ENCODE data around the gene ZMIZ2. TPM values are rescaled to one million over a fixed set of nuclear protein-coding genes. Genes with fewer than 3 reads are reported as not detected.

Gene ZMIZ2
- total and polyA plus RNA-seq, 2 donors (not counting 1 experiment from before 2014, with no cell fraction given) = 3.9 to 9.1 TPM

GRCh38 chr7:44767912-44768627, 19.4 kb downstream of the ZMIZ2 start:
- Histone ChIP-seq H3K27ac (ENCODE audit: insufficient read depth, low read length) (peak overlapping the region; percentile 14), H2AFZ (ENCODE audit: low read length) (no peak overlapping the region), H4K20me1 (ENCODE audit: control insufficient read depth, extremely low read depth, insufficient read depth, low read length) (no peaks in the 10 kb centered on the region), H3K9ac (ENCODE audit: insufficient read depth, low read length) (no peak overlapping the region), H3K36me3 (ENCODE audit: control insufficient read depth, insufficient read depth, low read length) (peaks cover 18% of the 10 kb centered on the region), H3K9me3 (ENCODE audit: control insufficient read depth, insufficient read depth, low read depth, low read length) (no peaks in the 10 kb centered on the region), H3K4me2 (ENCODE audit: extremely low read depth, insufficient read depth, low read length) (peak overlapping the region; percentile 25), H3K4me3 (replicated peaks in 1 of 4; ENCODE audit: control extremely low read depth in 1 of 4, insufficient read depth in 1 of 4, low read depth in 3 of 4, low read length in 4 of 4) (peak overlapping the region in 1 of 4 experiments; percentile 20), H3K4me1 (ENCODE audit: control insufficient read depth, extremely low read depth, insufficient read depth, low read length) (peaks cover 21% of the 10 kb centered on the region), H3K27me3 (ENCODE audit: control insufficient read depth, insufficient read depth, low read length) (no peaks in the 10 kb centered on the region), H3K79me2 (ENCODE audit: control insufficient read depth, insufficient read depth, low read length) (no peaks in the 10 kb centered on the region)
- TF ChIP-seq EZH2 (IDR thresholded peaks at IDR 0.05; ENCODE audit: low read length, missing control alignments) (no peak), CTCF (conservative IDR thresholded peaks at IDR 0.05 in 1 of 2, IDR thresholded peaks at IDR 0.05 in 1 of 2; ENCODE audit: low read depth in 1 of 2, low read length in 2 of 2) (no peak)
- peak; percentile 19 to 90 for DNase-seq (ENCODE audit: low read depth in 2 of 2)

- no peaks in the 10 kb centered on the region for H3K9me3 ChIP-seq (ENCODE audit: control insufficient read depth, insufficient read depth, low read depth, low read length)
- H3K4me3 ChIP-seq (replicated peaks in 1 of 4; ENCODE audit: control extremely low read depth in 1 of 4, insufficient read depth in 1 of 4, low read depth in 3 of 4, low read length in 4 of 4) = peak overlapping the region in 1 of 4 experiments; percentile 20
- peaks cover 21% of the 10 kb centered on the region for H3K4me1 ChIP-seq (ENCODE audit: control insufficient read depth, extremely low read depth, insufficient read depth, low read length)
- H3K9ac ChIP-seq (ENCODE audit: insufficient read depth, low read length) = no peak overlapping the region
- no peak overlapping the region for H3K27ac ChIP-seq (ENCODE audit: insufficient read depth, low read length)
- DNase-seq (ENCODE audit: low read depth in 2 of 2) = no peak
- H3K4me2 ChIP-seq (ENCODE audit: extremely low read depth, insufficient read depth, low read length) = no peak overlapping the region
- no peak for TF ChIP-seq EZH2 (IDR thresholded peaks at IDR 0.05; ENCODE audit: low read length, missing control alignments)
- H3K36me3 ChIP-seq (ENCODE audit: control insufficient read depth, insufficient read depth, low read length) = peaks cover 16% of the 10 kb centered on the region
- no peaks in the 10 kb centered on the region for H3K79me2 ChIP-seq (ENCODE audit: control insufficient read depth, insufficient read depth, low read length)
- H4K20me1 ChIP-seq (ENCODE audit: control insufficient read depth, extremely low read depth, insufficient read depth, low read length) = no peaks in the 10 kb centered on the region
- H2AFZ ChIP-seq (ENCODE audit: low read length) = no peak overlapping the region
- H3K27me3 ChIP-seq (ENCODE audit: control insufficient read depth, insufficient read depth, low read length) = no peaks in the 10 kb centered on the region
These were observed 20.2 kb downstream of the ZMIZ2 start for GRCh38 chr7:44768628-44769371.

GRCh38 chr7:44769376-44769775, 20.7 kb downstream of the ZMIZ2 start:
- Histone ChIP-seq H3K27me3 (ENCODE audit: control insufficient read depth, insufficient read depth, low read length) (no peaks in the 10 kb centered on the region), H3K36me3 (ENCODE audit: control insufficient read depth, insufficient read depth, low read length) (peaks cover 14% of the 10 kb centered on the region), H3K4me2 (ENCODE audit: extremely low read depth, insufficient read depth, low read length) (no peak overlapping the region), H3K4me1 (ENCODE audit: control insufficient read depth, extremely low read depth, insufficient read depth, low read length) (peaks cover 21% of the 10 kb centered on the region), H3K79me2 (ENCODE audit: control insufficient read depth, insufficient read depth, low read length) (no peaks in the 10 kb centered on the region), H3K9me3 (ENCODE audit: control insufficient read depth, insufficient read depth, low read depth, low read length) (no peaks in the 10 kb centered on the region), H2AFZ (ENCODE audit: low read length) (no peak overlapping the region), H3K27ac (ENCODE audit: insufficient read depth, low read length) (no peak overlapping the region), H4K20me1 (ENCODE audit: control insufficient read depth, extremely low read depth, insufficient read depth, low read length) (no peaks in the 10 kb centered on the region), H3K4me3 (replicated peaks in 1 of 4; ENCODE audit: control extremely low read depth in 1 of 4, insufficient read depth in 1 of 4, low read depth in 3 of 4, low read length in 4 of 4) (no peak overlapping the region), H3K9ac (ENCODE audit: insufficient read depth, low read length) (no peak overlapping the region)
- TF ChIP-seq CTCF (conservative IDR thresholded peaks at IDR 0.05 in 1 of 2, IDR thresholded peaks at IDR 0.05 in 1 of 2; ENCODE audit: low read depth in 1 of 2, low read length in 2 of 2) (no peak), EZH2 (IDR thresholded peaks at IDR 0.05; ENCODE audit: low read length, missing control alignments) (no peak)
- DNase-seq (ENCODE audit: low read depth in 2 of 2) = no peak
